SK-N-SH treated with all-trans-retinoic acid at 6 μM for 48 hours (cell line): ENCODE data around the gene HSD17B14.
"Not testable (repeated sequence)": the region's sequence is repeated elsewhere in the genome, so short reads cannot be mapped to it uniquely, and the experiment has no call there.

Experiments used
- ATAC-seq: fragments of 200-7000 bp; cut with Tn5 transposase; 3 replicates; pipeline ENCODE4 v1.9.1; 2020; ENCODE audit warnings: mild to moderate bottlenecking, moderate library complexity
- ARNTL ChIP-seq: fragments of 450-650 bp; formaldehyde crosslinking; IDR thresholded peaks from 2 replicates; pipeline ENCODE4 v1.5.0; 2020; ENCODE audit warnings: low read depth, mild to moderate bottlenecking, moderate library complexity, borderline replicate concordance
- BACH2 ChIP-seq: fragments of 250-450 bp; sonication (Bioruptor Pico); IDR thresholded peaks from 2 replicates; pipeline ENCODE4 v1.9.0; 2021; ENCODE audit warnings: mild to moderate bottlenecking, borderline replicate concordance
- CSDC2 ChIP-seq: fragments of 250-450 bp; sonication (Bioruptor Pico); IDR thresholded peaks from 2 replicates; pipeline ENCODE4 v1.5.0; 2020; ENCODE audit warnings: mild to moderate bottlenecking, moderate library complexity
- ESRRG ChIP-seq: fragments of 250-450 bp; sonication (Bioruptor Pico); IDR thresholded peaks from 2 replicates; pipeline ENCODE4 v1.6.1; 2021; ENCODE audit warnings: mild to moderate bottlenecking
- GLIS3 ChIP-seq: fragments of 250-450 bp; sonication (Bioruptor Pico); IDR thresholded peaks from 2 replicates; pipeline ENCODE4 v1.5.0; 2020; ENCODE audit warnings: mild to moderate bottlenecking, moderate library complexity
- ISL1 ChIP-seq: fragments of 250-450 bp; sonication (Bioruptor Pico); IDR thresholded peaks from 2 replicates; pipeline ENCODE4 v2.1.2; 2022; ENCODE audit warnings: mild to moderate bottlenecking, moderate library complexity
- OSR1 ChIP-seq: fragments of 250-450 bp; sonication (Bioruptor Pico); IDR thresholded peaks from 2 replicates; pipeline ENCODE4 v1.8.0; 2022; ENCODE audit warnings: moderate library complexity, mild to moderate bottlenecking, inconsistent platforms
- PPARA ChIP-seq: fragments of 250-450 bp; sonication (Bioruptor Pico); IDR thresholded peaks from 2 replicates; pipeline ENCODE4 v1.5.0; 2020; ENCODE audit warnings: mild to moderate bottlenecking, borderline replicate concordance
- RARB ChIP-seq: fragments of 250-450 bp; sonication (Bioruptor Pico); IDR thresholded peaks from 2 replicates; pipeline ENCODE4 v1.8.0; 2021; ENCODE audit warnings: mild to moderate bottlenecking, moderate library complexity
- SNAI2 ChIP-seq: fragments of 250-450 bp; sonication (Bioruptor Pico); IDR thresholded peaks from 2 replicates; pipeline ENCODE4 v1.5.0; 2020; ENCODE audit warnings: mild to moderate bottlenecking, moderate library complexity
- TOX ChIP-seq: fragments of 250-450 bp; sonication (Bioruptor Pico); IDR thresholded peaks from 2 replicates; pipeline ENCODE4 v1.8.0; 2021; ENCODE audit warnings: mild to moderate bottlenecking, moderate library complexity, borderline replicate concordance
- ZFP3 ChIP-seq: fragments of 250-450 bp; sonication (Bioruptor Pico); IDR thresholded peaks from 2 replicates; pipeline ENCODE4 v1.5.0; 2020; ENCODE audit warnings: mild to moderate bottlenecking, moderate library complexity
- ZNF565 ChIP-seq: fragments of 450-650 bp; formaldehyde crosslinking; conservative IDR thresholded peaks from 2 replicates; pipeline ENCODE4 v1.5.0; 2020; ENCODE audit warnings: low read depth, mild to moderate bottlenecking, moderate library complexity
- ZNF70 ChIP-seq: fragments of 450-650 bp; formaldehyde crosslinking; IDR thresholded peaks from 2 replicates; pipeline ENCODE4 v1.5.0; 2020; ENCODE audit warnings: mild to moderate bottlenecking, moderate library complexity
- ZNF8 ChIP-seq: fragments of 450-650 bp; formaldehyde crosslinking; IDR thresholded peaks from 2 replicates; pipeline ENCODE4 v1.5.0; 2020; ENCODE audit warnings: mild to moderate bottlenecking, moderate library complexity
- TF ChIP-seq, protein P1 (sequence below): fragments of 250-450 bp; sonication (Bioruptor Pico); IDR thresholded peaks from 2 replicates; pipeline ENCODE4 v1.5.1; 2020; ENCODE audit warnings: low read depth, mild to moderate bottlenecking, moderate library complexity
- TF ChIP-seq, protein P2 (sequence below): fragments of 250-450 bp; sonication (Bioruptor Pico); IDR thresholded peaks from 2 replicates; pipeline ENCODE4 v1.5.1; 2021; ENCODE audit warnings: mild to moderate bottlenecking, moderate library complexity
- TF ChIP-seq, protein P3 (sequence below): fragments of 250-450 bp; sonication (Bioruptor Pico); IDR thresholded peaks from 2 replicates; pipeline ENCODE4 v1.8.0; 2021; ENCODE audit warnings: low read depth, mild to moderate bottlenecking, moderate library complexity, borderline replicate concordance
- TF ChIP-seq, protein P4 (sequence below): fragments of 250-450 bp; sonication (Bioruptor Pico); IDR thresholded peaks from 2 replicates; pipeline ENCODE4 v1.8.0; 2020; ENCODE audit warnings: mild to moderate bottlenecking, moderate library complexity, borderline replicate concordance

The HSD17B14 gene

DNA sequence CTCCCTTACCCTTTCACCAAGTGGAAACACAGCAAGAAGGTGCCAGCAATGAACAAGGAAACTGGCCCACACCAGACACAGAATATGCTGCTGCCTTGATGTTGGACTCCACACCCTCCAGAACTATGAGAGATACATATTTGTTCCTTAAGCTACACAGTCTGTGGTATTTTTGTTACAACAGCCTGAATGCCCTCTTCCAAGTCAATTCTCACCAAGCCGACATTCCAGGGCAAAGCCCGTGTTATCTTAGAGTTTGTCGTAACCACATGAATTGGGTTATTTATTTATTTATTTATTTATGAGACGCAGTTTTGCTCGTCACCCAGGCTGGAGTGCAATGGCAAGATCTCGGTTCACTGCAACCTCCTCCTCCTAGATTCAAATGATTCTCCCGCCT, 66.0 kb downstream of the HSD17B14 start (continued):
- TF ChIP-seq, protein P1, sequence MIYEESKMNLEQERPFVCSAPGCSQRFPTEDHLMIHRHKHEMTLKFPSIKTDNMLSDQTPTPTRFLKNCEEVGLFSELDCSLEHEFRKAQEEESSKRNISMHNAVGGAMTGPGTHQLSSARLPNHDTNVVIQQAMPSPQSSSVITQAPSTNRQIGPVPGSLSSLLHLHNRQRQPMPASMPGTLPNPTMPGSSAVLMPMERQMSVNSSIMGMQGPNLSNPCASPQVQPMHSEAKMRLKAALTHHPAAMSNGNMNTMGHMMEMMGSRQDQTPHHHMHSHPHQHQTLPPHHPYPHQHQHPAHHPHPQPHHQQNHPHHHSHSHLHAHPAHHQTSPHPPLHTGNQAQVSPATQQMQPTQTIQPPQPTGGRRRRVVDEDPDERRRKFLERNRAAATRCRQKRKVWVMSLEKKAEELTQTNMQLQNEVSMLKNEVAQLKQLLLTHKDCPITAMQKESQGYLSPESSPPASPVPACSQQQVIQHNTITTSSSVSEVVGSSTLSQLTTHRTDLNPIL = no peak
- TF ChIP-seq, protein P2, sequence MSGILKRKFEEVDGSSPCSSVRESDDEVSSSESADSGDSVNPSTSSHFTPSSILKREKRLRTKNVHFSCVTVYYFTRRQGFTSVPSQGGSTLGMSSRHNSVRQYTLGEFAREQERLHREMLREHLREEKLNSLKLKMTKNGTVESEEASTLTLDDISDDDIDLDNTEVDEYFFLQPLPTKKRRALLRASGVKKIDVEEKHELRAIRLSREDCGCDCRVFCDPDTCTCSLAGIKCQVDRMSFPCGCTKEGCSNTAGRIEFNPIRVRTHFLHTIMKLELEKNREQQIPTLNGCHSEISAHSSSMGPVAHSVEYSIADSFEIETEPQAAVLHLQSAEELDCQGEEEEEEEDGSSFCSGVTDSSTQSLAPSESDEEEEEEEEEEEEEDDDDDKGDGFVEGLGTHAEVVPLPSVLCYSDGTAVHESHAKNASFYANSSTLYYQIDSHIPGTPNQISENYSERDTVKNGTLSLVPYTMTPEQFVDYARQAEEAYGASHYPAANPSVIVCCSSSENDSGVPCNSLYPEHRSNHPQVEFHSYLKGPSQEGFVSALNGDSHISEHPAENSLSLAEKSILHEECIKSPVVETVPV (CRISPR knock-in tag) = no peak

DNA sequence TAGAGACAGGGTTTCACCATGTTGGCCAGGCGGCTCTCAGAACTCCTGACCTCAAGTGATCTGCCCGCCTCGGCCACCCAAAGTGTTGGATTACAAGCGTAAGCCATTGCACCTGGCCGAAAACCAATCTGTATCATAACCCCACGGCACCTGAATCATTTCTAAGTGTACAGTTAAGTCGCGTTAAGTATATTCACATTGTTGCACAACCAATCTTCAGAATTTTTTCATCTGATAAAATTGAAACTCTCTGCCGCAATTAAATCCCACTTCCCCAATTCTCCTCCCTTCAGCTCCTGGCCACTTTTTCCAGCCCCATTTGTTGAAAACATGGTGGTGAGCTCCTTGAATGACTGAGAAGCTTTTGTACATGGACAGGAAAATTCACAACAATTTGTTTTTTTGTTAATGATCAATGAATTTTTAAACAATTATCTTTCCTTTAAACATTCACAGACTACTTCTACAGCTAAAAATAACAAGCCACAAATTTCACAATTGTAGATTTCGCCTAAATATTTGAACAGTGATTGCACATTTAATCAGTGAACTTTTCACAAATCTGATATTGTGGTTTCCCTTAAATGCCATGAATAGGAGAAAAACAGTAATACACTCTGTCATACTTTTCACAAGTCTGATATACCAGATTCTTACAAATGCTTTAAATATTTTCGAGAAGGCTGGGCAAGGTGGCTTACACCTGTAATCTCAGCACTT, 67.1 kb downstream of the HSD17B14 start:
- no peak for ATAC-seq
- TF ChIP-seq GLIS3 (no peak), ESRRG (CRISPR knock-in tag) (no peak), CSDC2 (CRISPR knock-in tag) (no peak), RARB (no peak), ZFP3 (CRISPR knock-in tag) (no peak), ZNF8 (no peak), OSR1 (CRISPR knock-in tag) (no peak), PPARA (CRISPR knock-in tag) (no peak), ISL1 (no peak), BACH2 (CRISPR knock-in tag) (no peak), ARNTL (CRISPR knock-in tag) (no peak), TOX (CRISPR knock-in tag) (no peak), SNAI2 (CRISPR knock-in tag) (no peak), ZNF565 (no peak), ZNF70 (CRISPR knock-in tag) (no peak)
- TF ChIP-seq, protein P3, sequence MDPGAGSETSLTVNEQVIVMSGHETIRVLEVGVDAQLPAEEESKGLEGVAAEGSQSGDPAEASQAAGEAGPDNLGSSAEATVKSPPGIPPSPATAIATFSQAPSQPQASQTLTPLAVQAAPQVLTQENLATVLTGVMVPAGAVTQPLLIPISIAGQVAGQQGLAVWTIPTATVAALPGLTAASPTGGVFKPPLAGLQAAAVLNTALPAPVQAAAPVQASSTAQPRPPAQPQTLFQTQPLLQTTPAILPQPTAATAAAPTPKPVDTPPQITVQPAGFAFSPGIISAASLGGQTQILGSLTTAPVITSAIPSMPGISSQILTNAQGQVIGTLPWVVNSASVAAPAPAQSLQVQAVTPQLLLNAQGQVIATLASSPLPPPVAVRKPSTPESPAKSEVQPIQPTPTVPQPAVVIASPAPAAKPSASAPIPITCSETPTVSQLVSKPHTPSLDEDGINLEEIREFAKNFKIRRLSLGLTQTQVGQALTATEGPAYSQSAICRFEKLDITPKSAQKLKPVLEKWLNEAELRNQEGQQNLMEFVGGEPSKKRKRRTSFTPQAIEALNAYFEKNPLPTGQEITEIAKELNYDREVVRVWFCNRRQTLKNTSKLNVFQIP (CRISPR knock-in tag) = no peak
- TF ChIP-seq, protein P2 (CRISPR knock-in tag) = no peak
- TF ChIP-seq, protein P1 = no peak
- TF ChIP-seq, protein P4, sequence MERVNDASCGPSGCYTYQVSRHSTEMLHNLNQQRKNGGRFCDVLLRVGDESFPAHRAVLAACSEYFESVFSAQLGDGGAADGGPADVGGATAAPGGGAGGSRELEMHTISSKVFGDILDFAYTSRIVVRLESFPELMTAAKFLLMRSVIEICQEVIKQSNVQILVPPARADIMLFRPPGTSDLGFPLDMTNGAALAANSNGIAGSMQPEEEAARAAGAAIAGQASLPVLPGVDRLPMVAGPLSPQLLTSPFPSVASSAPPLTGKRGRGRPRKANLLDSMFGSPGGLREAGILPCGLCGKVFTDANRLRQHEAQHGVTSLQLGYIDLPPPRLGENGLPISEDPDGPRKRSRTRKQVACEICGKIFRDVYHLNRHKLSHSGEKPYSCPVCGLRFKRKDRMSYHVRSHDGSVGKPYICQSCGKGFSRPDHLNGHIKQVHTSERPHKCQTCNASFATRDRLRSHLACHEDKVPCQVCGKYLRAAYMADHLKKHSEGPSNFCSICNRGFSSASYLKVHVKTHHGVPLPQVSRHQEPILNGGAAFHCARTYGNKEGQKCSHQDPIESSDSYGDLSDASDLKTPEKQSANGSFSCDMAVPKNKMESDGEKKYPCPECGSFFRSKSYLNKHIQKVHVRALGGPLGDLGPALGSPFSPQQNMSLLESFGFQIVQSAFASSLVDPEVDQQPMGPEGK (CRISPR knock-in tag) = no peak

DNA sequence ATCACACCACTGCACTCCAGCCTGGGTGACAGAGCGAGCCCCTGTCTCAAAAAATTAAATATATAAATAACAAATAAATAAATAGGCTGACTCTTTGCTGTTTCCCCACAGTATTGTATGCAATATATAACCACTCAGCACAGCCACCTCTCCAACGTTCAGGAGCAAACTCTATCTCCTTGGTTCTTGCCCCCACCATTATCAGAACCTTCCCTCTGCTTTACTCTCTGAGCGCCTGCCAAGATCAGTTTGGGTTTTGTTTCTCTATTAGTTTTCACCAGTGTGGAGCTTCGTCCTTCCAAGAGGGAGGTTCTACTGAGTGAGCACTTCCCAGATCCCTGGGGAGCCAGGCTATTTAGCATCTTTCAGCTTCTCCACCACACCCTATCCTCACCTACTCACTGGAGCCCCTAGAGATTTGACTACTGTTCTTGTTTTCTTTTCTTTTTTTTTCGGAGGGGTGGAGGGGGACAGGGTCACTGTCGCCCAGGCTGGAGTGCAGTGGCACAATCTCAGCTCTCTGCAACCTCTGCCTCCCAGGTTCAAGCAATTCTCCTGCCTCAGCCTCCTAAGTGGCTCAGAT, 68.0 kb downstream of the HSD17B14 start:
- peak; percentile 26; the same call in 2 of the 3 replicates for ATAC-seq

DNA sequence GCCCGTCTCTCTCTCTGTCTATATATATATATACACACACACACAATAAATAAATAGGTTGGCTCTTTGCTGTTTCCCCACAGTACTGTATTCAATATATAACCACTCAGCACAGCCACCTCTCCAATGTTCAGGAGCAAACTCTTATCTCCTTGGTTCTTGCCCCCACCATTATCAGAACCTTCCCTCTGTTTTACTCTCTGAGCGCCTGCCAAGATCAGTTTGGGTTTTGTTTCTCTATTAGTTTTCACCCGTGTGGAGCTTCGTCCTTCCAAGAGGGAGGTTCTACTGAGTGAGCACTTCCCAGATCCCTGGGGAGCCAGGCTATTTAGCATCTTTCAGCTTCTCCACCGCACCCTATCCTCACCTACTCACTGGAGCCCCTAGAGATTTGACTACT, 70.5 kb downstream of the HSD17B14 start:
- not testable (repeated sequence) for ATAC-seq
